ENCODE data around the gene MCOLN3.

GRCh38 chr1:85091671-85092280 lies 43.5 kb upstream of the MCOLN3 start:
- TF ChIP-seq POLR2A (IDR thresholded peaks at IDR 0.05) = no peak
- TF ChIP-seq, protein P1, sequence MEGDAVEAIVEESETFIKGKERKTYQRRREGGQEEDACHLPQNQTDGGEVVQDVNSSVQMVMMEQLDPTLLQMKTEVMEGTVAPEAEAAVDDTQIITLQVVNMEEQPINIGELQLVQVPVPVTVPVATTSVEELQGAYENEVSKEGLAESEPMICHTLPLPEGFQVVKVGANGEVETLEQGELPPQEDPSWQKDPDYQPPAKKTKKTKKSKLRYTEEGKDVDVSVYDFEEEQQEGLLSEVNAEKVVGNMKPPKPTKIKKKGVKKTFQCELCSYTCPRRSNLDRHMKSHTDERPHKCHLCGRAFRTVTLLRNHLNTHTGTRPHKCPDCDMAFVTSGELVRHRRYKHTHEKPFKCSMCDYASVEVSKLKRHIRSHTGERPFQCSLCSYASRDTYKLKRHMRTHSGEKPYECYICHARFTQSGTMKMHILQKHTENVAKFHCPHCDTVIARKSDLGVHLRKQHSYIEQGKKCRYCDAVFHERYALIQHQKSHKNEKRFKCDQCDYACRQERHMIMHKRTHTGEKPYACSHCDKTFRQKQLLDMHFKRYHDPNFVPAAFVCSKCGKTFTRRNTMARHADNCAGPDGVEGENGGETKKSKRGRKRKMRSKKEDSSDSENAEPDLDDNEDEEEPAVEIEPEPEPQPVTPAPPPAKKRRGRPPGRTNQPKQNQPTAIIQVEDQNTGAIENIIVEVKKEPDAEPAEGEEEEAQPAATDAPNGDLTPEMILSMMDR (IDR thresholded peaks at IDR 0.05 in 8 of 11, conservative IDR thresholded peaks at IDR 0.05 in 3 of 11) = no peak

Data from spleen (tissue), 7 donors.